Natural killer cell treated with Interleukin-12 subunit alpha and Interleukin-12 subunit beta and Interleukin-15 and Interleukin-18, amount 100 ng/mL, for 72 hours (primary cell): ENCODE results near the gene TMEM19. TPM values are rescaled to one million over a fixed set of nuclear protein-coding genes. Genes with fewer than 3 reads are reported as not detected.

Source experiments
- ATAC-seq, 2 donors: fragments of 150-1000 bp; cut with Tn5 transposase in 1 of 2; sonication (Bioruptor Pico), chemical (Tn5 transposase) in 1 of 2; 2 replicates each; pipeline ENCODE4 v1.10.0; 2021
- DNase-seq: peaks from one replicate; pipeline ENCODE4 v3.0.0; 2022; ENCODE audit warnings: low spot score
- H3K27ac Mint-ChIP-seq, 2 donors: 1 replicate in 1 of 2; 2 replicates in 1 of 2; pipeline ENCODE4 v1.8.0; 2022; ENCODE audit warnings: mixed read lengths in 2 of 2, mild to moderate bottlenecking in 1 of 2, moderate library complexity in 1 of 2
- H3K27me3 Mint-ChIP-seq, 2 donors: 1 replicate in 1 of 2; 2 replicates in 1 of 2; pipeline ENCODE4 v1.8.0; 2022; ENCODE audit warnings: mixed read lengths in 2 of 2
- H3K36me3 Mint-ChIP-seq: one replicate; pipeline ENCODE4 v1.8.0; 2022; ENCODE audit warnings: mixed read lengths
- H3K4me1 Mint-ChIP-seq, 2 donors: 1 replicate in 1 of 2; 2 replicates in 1 of 2; pipeline ENCODE4 v1.8.0; 2022; ENCODE audit warnings: low read depth in 2 of 2, mixed read lengths in 2 of 2, mild to moderate bottlenecking in 1 of 2
- H3K4me3 Mint-ChIP-seq: one replicate; pipeline ENCODE4 v1.8.0; 2022; ENCODE audit warnings: mixed read lengths
- H3K9me3 Mint-ChIP-seq: 2 replicates; pipeline ENCODE4 v1.8.0; 2022; ENCODE audit warnings: mixed read lengths
- total RNA-seq, 2 donors: library from RNA; stranded (reverse); gene quantifications; one replicate each; pipeline ENCODE4 v1.2.3, GENCODE V29; 2022

The TMEM19 gene
- total RNA-seq, 2 donors from 2014 or later, result 13.4 to 24.8 TPM

DNA sequence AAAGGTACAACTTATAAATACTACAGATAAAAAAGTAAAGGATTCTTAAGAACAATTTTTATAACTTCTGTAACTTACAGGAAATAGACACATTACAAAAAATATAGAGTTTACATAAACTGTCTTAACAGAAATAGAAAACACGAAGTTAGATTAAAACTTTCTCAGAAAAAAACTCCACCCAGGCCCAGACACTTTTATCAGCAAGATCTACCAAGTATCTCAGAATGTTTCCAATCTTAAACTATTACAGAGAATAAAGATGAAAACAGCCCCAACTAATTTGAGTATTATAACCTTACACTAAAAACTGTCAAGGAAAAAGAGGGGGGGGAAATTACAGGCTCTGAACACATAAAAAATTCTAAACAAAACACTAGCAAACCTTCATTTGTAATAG, 30.4 kb upstream of the TMEM19 start:
- DNase-seq (no peak), ATAC-seq (no peak)
- peak overlapping the region; percentile 61 for H3K4me3 Mint-ChIP-seq
- peaks cover 27% of the 10 kb centered on the region in 2 donors for H3K4me1 Mint-ChIP-seq
- H3K9me3 Mint-ChIP-seq, result no peaks in the 10 kb centered on the region
- peaks cover 30% of the 10 kb centered on the region for H3K36me3 Mint-ChIP-seq
- peak overlapping the region; percentile 42 to 52 for H3K27ac Mint-ChIP-seq
- no peaks in the 10 kb centered on the region for H3K27me3 Mint-ChIP-seq

- ATAC-seq, result no peak
- no peak for DNase-seq
- Mint-ChIP-seq H3K27ac (peak overlapping the region; percentile 42 to 52), H3K27me3 (no peaks in the 10 kb centered on the region), H3K4me1 (peaks cover 27% of the 10 kb centered on the region in 2 donors), H3K4me3 (peak overlapping the region; percentile 61), H3K9me3 (no peaks in the 10 kb centered on the region), H3K36me3 (peaks cover 30% of the 10 kb centered on the region)
Observed at GRCh38 chr12:71655907-71656306, 30.0 kb upstream of the TMEM19 start.

DNA sequence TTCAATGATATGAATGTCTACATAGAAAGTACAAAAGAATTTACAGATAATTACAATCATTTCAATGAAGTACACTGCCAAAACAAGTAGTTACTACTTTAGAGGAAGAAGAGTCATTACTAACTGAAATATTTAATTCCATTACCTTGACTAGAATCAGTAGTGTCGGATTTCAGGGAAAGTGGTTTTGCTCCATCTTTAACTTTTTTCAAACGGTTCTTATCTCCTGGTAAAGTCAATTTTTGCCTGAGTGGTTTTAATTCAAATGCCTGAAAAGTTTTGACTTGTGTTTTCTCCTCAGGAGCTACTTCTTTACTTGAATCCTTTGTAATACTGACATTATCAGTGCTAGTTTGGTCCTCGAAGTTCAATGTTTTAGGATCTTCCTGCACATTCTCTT, 29.1 kb upstream of the TMEM19 start:
- ATAC-seq (no peak), DNase-seq (no peak)
- no peaks in the 10 kb centered on the region for H3K27me3 Mint-ChIP-seq
- peaks cover 29 to 30% of the 10 kb centered on the region in 2 donors for H3K4me1 Mint-ChIP-seq
- no peaks in the 10 kb centered on the region for H3K9me3 Mint-ChIP-seq
- no peak overlapping the region for H3K27ac Mint-ChIP-seq
- H3K36me3 Mint-ChIP-seq, result peaks cover 32% of the 10 kb centered on the region
- H3K4me3 Mint-ChIP-seq, result peak overlapping the region; percentile 15

DNA sequence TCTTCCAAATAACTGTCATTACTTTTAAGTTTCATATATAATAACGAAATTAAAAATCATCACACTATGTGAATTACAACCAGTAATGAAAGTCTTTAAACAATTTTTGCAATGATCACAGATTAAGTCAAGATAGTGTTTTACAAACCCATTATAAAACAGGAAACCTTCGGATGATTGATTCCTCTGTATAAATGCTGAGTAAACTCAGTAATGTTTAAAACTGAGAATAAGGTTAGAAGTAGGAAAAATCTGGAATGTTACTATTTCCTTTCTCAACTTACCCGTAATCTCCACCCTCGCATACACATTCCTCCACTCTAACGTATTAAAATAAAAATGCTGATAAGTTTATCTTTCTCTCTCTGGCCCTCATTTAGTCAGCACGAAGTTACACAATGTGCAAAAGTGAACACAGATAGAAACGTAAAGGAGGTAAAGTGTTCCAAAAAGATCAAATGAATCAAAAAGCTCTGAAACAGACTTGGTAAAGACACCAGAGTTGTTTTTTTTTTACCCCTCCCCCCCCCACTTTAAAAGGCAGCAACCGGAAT, 23.8 kb upstream of the TMEM19 start:
- H3K36me3 Mint-ChIP-seq, result peaks cover 35% of the 10 kb centered on the region
- peak overlapping the region; percentile 98 to 100 for H3K27ac Mint-ChIP-seq
- H3K27me3 Mint-ChIP-seq, result no peaks in the 10 kb centered on the region
- ATAC-seq (no peak), DNase-seq (no peak)
- peak overlapping the region; percentile 98 for H3K4me3 Mint-ChIP-seq
- H3K9me3 Mint-ChIP-seq, result peaks cover 2% of the 10 kb centered on the region
- peaks cover 27 to 35% of the 10 kb centered on the region in 2 donors for H3K4me1 Mint-ChIP-seq

DNA sequence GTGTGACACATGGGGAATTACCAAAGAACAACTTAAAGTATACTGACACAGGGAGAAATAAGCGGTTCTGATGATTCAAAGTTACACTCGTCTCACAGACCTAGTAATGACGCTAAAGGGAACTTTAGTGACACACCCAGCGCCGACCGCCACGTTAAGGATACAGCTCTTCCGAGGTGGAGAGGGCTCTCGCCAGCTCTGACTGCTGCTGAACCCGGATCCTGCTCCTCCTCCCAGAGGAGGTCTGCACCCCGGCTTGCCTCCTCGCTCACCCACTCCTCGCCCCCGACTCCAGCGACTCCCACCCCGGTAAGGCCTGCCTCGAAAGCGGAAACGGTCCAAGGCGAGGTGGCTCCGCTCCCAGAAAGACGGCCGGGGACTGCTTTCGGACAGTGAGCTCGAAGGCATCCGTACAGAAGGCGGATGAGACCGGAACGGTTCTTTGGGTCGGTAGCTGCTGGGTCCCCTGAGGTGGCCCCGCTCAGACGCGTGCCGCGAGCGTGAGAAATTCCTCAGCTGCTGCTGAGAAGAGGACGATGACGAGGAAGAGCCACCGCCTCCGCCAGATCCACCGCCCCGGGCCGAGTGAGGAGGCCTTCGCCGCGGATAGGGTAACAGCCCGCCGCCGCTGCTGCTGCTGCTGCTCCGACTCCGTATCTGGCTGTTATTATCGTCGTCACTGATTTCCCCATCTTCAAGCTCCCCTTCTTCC, 22.9 kb upstream of the TMEM19 start:
- H3K4me3 Mint-ChIP-seq, result peak overlapping the region; percentile 98
- H3K27me3 Mint-ChIP-seq, result no peaks in the 10 kb centered on the region
- DNase-seq (peak; percentile 81), ATAC-seq (peak; percentile 58 to 71)
- H3K4me1 Mint-ChIP-seq, result peaks cover 30 to 41% of the 10 kb centered on the region in 2 donors
- peak overlapping the region; percentile 98 to 100 for H3K27ac Mint-ChIP-seq
- H3K36me3 Mint-ChIP-seq, result peaks cover 39% of the 10 kb centered on the region
- peaks cover 4% of the 10 kb centered on the region for H3K9me3 Mint-ChIP-seq

GRCh38 chr12:71663561-71664410, 22.1 kb upstream of the TMEM19 start, which contains the start of the genes THAP2 and ZFC3H1:
Gene THAP2, plus strand, starts transcription at chr12:71664301. Its CDS starts 209 bp downstream, at chr12:71664510.
Gene ZFC3H1, minus strand, starts transcription at chr12:71663848. Its CDS starts 238 bp downstream, at chr12:71663610.
- peaks cover 36% of the 10 kb centered on the region for H3K36me3 Mint-ChIP-seq
- H3K27ac Mint-ChIP-seq, result peak within 1 kb of the TSS; percentile 98 to 100
- peaks cover 4% of the 10 kb centered on the region for H3K9me3 Mint-ChIP-seq
- H3K27me3 Mint-ChIP-seq, result no peaks in the 10 kb centered on the region
- DNase-seq, result peak; percentile 96
- peak; percentile 94 to 96 for ATAC-seq
- H3K4me3 Mint-ChIP-seq, result peak within 1 kb of the TSS; percentile 98
- H3K4me1 Mint-ChIP-seq, result peaks cover 29 to 39% of the 10 kb centered on the region in 2 donors

- peak overlapping the region; percentile 98 for H3K4me3 Mint-ChIP-seq
- H3K4me1 Mint-ChIP-seq, result peaks cover 22 to 32% of the 10 kb centered on the region in 2 donors
- no peaks in the 10 kb centered on the region for H3K27me3 Mint-ChIP-seq
- peaks cover 4% of the 10 kb centered on the region for H3K9me3 Mint-ChIP-seq
- H3K27ac Mint-ChIP-seq, result peak overlapping the region; percentile 98 to 100
- no peak for ATAC-seq
- DNase-seq, result no peak
- peaks cover 29% of the 10 kb centered on the region for H3K36me3 Mint-ChIP-seq
Observed at GRCh38 chr12:71664411-71665089, 21.3 kb upstream of the TMEM19 start.

DNA sequence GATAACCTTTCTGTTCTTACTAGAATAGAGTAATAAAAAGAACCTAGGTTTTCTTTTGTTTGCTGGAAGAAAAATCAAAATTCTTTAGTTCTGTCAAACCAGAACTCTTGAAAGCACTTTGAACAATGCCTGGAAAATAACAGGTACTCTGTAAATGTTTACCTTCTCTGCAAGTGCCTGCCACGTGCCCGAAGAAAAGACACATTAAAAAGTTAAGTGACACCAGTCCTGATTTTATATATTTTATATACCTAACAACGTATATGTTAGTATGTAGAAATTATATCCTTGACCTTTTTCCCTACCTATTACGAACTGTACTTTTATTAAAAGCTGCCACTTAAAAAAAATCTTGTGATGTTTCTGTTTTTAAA, 20.8 kb upstream of the TMEM19 start:
- Mint-ChIP-seq H3K4me1 (peaks cover 22 to 29% of the 10 kb centered on the region in 2 donors), H3K27ac (peak overlapping the region; percentile 98 to 100), H3K9me3 (peaks cover 4% of the 10 kb centered on the region), H3K4me3 (peak overlapping the region; percentile 98), H3K36me3 (peaks cover 28% of the 10 kb centered on the region), H3K27me3 (no peaks in the 10 kb centered on the region)
- no peak for DNase-seq
- no peak for ATAC-seq

GRCh38 chr12:71666259-71666658, 19.6 kb upstream of the TMEM19 start:
- Mint-ChIP-seq H3K27me3 (no peaks in the 10 kb centered on the region), H3K27ac (peak overlapping the region; percentile 98 to 100), H3K9me3 (peaks cover 4% of the 10 kb centered on the region), H3K4me3 (peak overlapping the region; percentile 98), H3K36me3 (peaks cover 28% of the 10 kb centered on the region), H3K4me1 (peaks cover 22 to 32% of the 10 kb centered on the region in 2 donors)
- DNase-seq, result no peak
- ATAC-seq, result no peak

DNA sequence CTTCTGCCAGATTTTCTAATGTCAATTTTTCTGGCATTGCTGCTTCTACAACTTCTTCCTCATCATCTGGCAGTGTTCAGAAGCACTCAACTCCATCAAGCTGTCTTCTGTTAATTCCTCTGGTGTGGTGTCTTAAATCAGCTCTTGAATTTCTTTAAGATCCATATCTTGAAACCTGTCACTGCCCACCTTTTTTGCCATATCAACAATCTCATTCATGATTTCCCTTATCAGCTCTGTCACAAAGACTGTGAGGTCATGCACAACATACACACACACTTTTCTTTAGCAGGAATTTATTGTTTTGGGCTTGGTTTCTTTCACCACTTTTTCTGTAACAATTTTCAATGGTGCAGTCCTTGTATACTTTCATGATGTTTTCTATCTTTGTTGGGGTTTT, 14.6 kb upstream of the TMEM19 start:
- H3K27me3 Mint-ChIP-seq, result peaks cover 0 to 5% of the 10 kb centered on the region in 2 donors
- no peak overlapping the region for H3K27ac Mint-ChIP-seq
- H3K9me3 Mint-ChIP-seq, result peaks cover 4% of the 10 kb centered on the region
- H3K4me3 Mint-ChIP-seq, result no peak overlapping the region
- ATAC-seq (no peak), DNase-seq (no peak)
- peaks cover 6% of the 10 kb centered on the region for H3K36me3 Mint-ChIP-seq
- H3K4me1 Mint-ChIP-seq, result peaks cover 11 to 21% of the 10 kb centered on the region in 2 donors

GRCh38 chr12:71671816-71672215, 14.1 kb upstream of the TMEM19 start:
- no peak overlapping the region for H3K27ac Mint-ChIP-seq
- H3K9me3 Mint-ChIP-seq, result peaks cover 4% of the 10 kb centered on the region
- peaks cover 11 to 20% of the 10 kb centered on the region in 2 donors for H3K4me1 Mint-ChIP-seq
- H3K4me3 Mint-ChIP-seq, result no peak overlapping the region
- peaks cover 6% of the 10 kb centered on the region for H3K36me3 Mint-ChIP-seq
- DNase-seq (no peak), ATAC-seq (no peak)
- peaks cover 0 to 5% of the 10 kb centered on the region in 2 donors for H3K27me3 Mint-ChIP-seq

- Mint-ChIP-seq H3K36me3 (no peaks in the 10 kb centered on the region), H3K9me3 (no peaks in the 10 kb centered on the region), H3K4me1 (peaks cover 0 to 6% of the 10 kb centered on the region in 2 donors), H3K27me3 (no peaks in the 10 kb centered on the region), H3K27ac (no peak overlapping the region), H3K4me3 (no peak overlapping the region)
- DNase-seq (no peak), ATAC-seq (no peak)
Observed at GRCh38 chr12:71682466-71682865, 3.4 kb upstream of the TMEM19 start.

DNA sequence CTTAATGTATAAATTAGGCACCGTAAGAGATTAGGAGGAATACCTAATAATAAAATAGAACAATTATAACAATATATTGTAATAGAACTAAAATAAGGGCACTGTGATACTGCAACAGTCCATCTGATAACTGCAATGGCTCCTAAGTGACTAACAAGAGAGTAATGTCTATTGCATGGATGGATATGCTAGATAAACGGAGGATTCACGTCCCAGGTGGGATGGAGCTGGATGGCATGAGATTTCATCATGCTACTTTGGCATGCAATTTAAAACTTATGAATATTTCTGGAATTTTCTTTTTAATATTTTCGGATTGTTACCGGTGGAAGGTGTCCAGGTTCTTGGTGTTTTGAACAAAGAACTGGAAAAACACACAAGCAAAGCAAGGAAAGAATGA, 2.2 kb upstream of the TMEM19 start:
- no peaks in the 10 kb centered on the region for H3K27me3 Mint-ChIP-seq
- DNase-seq (no peak), ATAC-seq (no peak)
- H3K9me3 Mint-ChIP-seq, result no peaks in the 10 kb centered on the region
- no peak overlapping the region for H3K27ac Mint-ChIP-seq
- no peaks in the 10 kb centered on the region for H3K36me3 Mint-ChIP-seq
- no peak overlapping the region for H3K4me3 Mint-ChIP-seq
- H3K4me1 Mint-ChIP-seq, result peaks cover 7 to 15% of the 10 kb centered on the region in 2 donors
